Measurements from ENCODE around the gene ITGAV.

- no peak for TF ChIP-seq CTCF (IDR thresholded peaks at IDR 0.05; ENCODE audit: low read depth, low read length, missing input control)
- no peak for TF ChIP-seq RAD21 (IDR thresholded peaks at IDR 0.05)
- TF ChIP-seq MAX (IDR thresholded peaks at IDR 0.05), result no peak
- no peak for TF ChIP-seq YY1 (IDR thresholded peaks at IDR 0.05)
- TF ChIP-seq REST (IDR thresholded peaks at IDR 0.05), result no peak
- TF ChIP-seq SP1 (IDR thresholded peaks at IDR 0.05), result no peak
- no peak for TF ChIP-seq JUND (IDR thresholded peaks at IDR 0.05)
- TF ChIP-seq ATF3 (IDR thresholded peaks at IDR 0.05), result no peak
Observed at GRCh38 chr2:186612555-186613440, 22.9 kb downstream of the ITGAV start.

All from liver (tissue), 3 donors.